ENCODE measurements around the gene MVB12B.

The MVB12B gene

GRCh38 chr9:126361810-126362238 lies 35.2 kb downstream of the MVB12B start:
- DNase-seq (ENCODE audit: low read depth, low spot score) = no peak

GRCh38 chr9:126363250-126363649 lies 36.6 kb downstream of the MVB12B start:
- DNase-seq (ENCODE audit: low read depth, low spot score) = no peak

- DNase-seq (ENCODE audit: low read depth, low spot score) = no peak
These were observed 37.4 kb downstream of the MVB12B start for GRCh38 chr9:126363847-126364671.

GRCh38 chr9:126365780-126366179 lies 39.2 kb downstream of the MVB12B start:
- no peak for DNase-seq (ENCODE audit: low read depth, low spot score)

GRCh38 chr9:126366366-126367011 lies 39.9 kb downstream of the MVB12B start:
- no peak for DNase-seq (ENCODE audit: low read depth, low spot score)

GRCh38 chr9:126367139-126367538 lies 40.5 kb downstream of the MVB12B start:
- no peak for DNase-seq (ENCODE audit: low read depth, low spot score)

GRCh38 chr9:126367616-126368015 lies 41.0 kb downstream of the MVB12B start:
- DNase-seq (ENCODE audit: low read depth, low spot score) = no peak

- DNase-seq (ENCODE audit: low read depth, low spot score) = no peak
These were observed 41.4 kb downstream of the MVB12B start for GRCh38 chr9:126368020-126368419.

GRCh38 chr9:126371007-126371870 lies 44.6 kb downstream of the MVB12B start:
- DNase-seq (ENCODE audit: low read depth, low spot score) = no peak

- no peak for DNase-seq (ENCODE audit: low read depth, low spot score)
These were observed 46.1 kb downstream of the MVB12B start for GRCh38 chr9:126372716-126373115.

GRCh38 chr9:126373241-126373640 lies 46.6 kb downstream of the MVB12B start:
- DNase-seq (ENCODE audit: low read depth, low spot score) = no peak

- DNase-seq (ENCODE audit: low read depth, low spot score) = no peak
These were observed 47.7 kb downstream of the MVB12B start for GRCh38 chr9:126374366-126374781.

GRCh38 chr9:126375386-126375785 lies 48.8 kb downstream of the MVB12B start:
- no peak for DNase-seq (ENCODE audit: low read depth, low spot score)

GRCh38 chr9:126376311-126377175 lies 49.9 kb downstream of the MVB12B start:
- DNase-seq (ENCODE audit: low read depth, low spot score) = no peak

- DNase-seq (ENCODE audit: low read depth, low spot score) = no peak
These were observed 50.5 kb downstream of the MVB12B start for GRCh38 chr9:126377176-126377509.

GRCh38 chr9:126377536-126377935 lies 50.9 kb downstream of the MVB12B start:
- no peak for DNase-seq (ENCODE audit: low read depth, low spot score)

- DNase-seq (ENCODE audit: low read depth, low spot score) = no peak
These were observed 52.1 kb downstream of the MVB12B start for GRCh38 chr9:126378761-126379160.

GRCh38 chr9:126379661-126380360 lies 53.2 kb downstream of the MVB12B start:
- DNase-seq (ENCODE audit: low read depth, low spot score) = no peak

GRCh38 chr9:126380447-126380846 lies 53.8 kb downstream of the MVB12B start:
- no peak for DNase-seq (ENCODE audit: low read depth, low spot score)

- DNase-seq (ENCODE audit: low read depth, low spot score) = no peak
These were observed 54.6 kb downstream of the MVB12B start for GRCh38 chr9:126381195-126381594.
